Fibroblast of pulmonary artery (primary cell): ENCODE results near the gene GHRL.

Experiments used
- DNase-seq: peaks from one replicate; pipeline ENCODE4 v3.0.0-alpha.2; 2010; ENCODE audit warnings: low read depth
- H3K4me3 ChIP-seq: replicated peaks from 2 replicates; pipeline ENCODE4 v1.5.1; 2011; ENCODE audit warnings: low read depth, mild to moderate bottlenecking, control low read depth, low read length, moderate library complexity
- TF ChIP-seq, protein P1 (sequence below): IDR thresholded peaks from 2 replicates; pipeline ENCODE4 v1.5.1; 2011; ENCODE audit warnings: mild to moderate bottlenecking, control low read depth, low read length, inconsistent platforms; ENCODE audit errors: missing control alignments

The GHRL gene

GRCh38 chr3:10259798-10260197, 32.9 kb downstream of the GHRL start:
- H3K4me3 ChIP-seq: no peak overlapping the region
- TF ChIP-seq, protein P1, sequence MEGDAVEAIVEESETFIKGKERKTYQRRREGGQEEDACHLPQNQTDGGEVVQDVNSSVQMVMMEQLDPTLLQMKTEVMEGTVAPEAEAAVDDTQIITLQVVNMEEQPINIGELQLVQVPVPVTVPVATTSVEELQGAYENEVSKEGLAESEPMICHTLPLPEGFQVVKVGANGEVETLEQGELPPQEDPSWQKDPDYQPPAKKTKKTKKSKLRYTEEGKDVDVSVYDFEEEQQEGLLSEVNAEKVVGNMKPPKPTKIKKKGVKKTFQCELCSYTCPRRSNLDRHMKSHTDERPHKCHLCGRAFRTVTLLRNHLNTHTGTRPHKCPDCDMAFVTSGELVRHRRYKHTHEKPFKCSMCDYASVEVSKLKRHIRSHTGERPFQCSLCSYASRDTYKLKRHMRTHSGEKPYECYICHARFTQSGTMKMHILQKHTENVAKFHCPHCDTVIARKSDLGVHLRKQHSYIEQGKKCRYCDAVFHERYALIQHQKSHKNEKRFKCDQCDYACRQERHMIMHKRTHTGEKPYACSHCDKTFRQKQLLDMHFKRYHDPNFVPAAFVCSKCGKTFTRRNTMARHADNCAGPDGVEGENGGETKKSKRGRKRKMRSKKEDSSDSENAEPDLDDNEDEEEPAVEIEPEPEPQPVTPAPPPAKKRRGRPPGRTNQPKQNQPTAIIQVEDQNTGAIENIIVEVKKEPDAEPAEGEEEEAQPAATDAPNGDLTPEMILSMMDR: no peak
- no peak for DNase-seq

DNA sequence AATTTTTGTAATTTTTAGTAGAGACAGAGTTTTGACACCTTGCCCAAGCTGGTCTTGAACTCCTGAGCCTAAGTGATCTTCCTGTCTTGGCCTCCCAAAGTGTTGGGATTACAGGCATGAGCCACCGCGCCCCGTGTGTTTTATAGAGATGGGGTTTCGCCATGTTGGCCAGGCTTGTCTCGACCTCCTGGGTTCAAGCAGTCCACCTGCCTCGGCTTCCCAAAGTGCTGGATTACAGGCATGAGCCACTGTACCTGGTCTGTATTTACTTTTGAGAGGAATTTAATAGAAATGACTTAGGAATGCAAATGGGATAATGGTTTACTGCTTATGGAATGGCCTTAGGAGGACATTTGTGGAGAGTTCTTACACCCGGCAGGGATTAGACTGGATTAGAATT, 33.7 kb downstream of the GHRL start:
- H3K4me3 ChIP-seq: no peak overlapping the region
- DNase-seq: no peak
- TF ChIP-seq, protein P1: no peak

DNA sequence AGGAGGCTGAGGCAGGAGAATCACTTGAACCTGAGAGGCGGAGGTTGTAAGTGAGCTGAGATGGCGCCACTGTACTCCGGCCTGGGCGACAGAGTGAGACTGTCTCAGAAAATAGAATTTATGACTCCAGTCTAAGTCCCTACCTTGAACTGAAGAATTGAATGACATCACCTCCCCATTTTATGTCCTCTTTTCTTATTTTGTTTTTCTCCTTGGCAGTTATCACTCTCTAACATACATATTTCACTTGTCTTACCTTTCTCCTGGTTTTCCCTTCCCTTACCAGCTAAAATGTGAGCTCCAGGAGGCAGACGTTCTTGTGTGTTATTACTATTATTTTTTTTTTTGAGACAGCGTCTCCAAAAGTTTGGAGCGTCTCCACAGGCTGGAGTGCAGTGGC, 36.9 kb downstream of the GHRL start:
- no peak for DNase-seq
- TF ChIP-seq, protein P1: no peak
- no peak overlapping the region for H3K4me3 ChIP-seq

DNA sequence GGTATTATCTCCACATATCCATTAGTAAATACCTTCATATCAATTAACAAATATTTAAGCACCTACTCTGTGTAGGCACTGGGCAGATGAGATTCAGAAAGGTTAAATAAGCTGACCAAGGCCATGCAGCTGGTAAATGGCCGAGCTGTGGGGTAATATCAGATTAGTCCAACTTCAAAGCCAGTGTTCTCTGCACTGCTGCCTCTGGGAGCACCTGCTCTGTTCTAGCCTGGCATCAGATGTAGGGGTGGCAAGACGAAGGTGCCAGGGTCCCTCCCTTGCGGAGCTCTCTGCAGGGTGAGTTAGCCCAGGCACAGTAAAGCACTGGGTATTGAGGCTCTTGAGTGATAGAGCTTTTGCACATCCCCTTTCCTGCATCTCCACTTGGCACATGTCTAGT, 39.0 kb downstream of the GHRL start:
- no peak overlapping the region for H3K4me3 ChIP-seq
- TF ChIP-seq, protein P1: no peak
- DNase-seq: no peak

- DNase-seq: no peak
- peak overlapping the region; percentile 87 for H3K4me3 ChIP-seq
- TF ChIP-seq, protein P1: no peak
Measured at GRCh38 chr3:10251006-10251405, 41.7 kb downstream of the GHRL start.

DNA sequence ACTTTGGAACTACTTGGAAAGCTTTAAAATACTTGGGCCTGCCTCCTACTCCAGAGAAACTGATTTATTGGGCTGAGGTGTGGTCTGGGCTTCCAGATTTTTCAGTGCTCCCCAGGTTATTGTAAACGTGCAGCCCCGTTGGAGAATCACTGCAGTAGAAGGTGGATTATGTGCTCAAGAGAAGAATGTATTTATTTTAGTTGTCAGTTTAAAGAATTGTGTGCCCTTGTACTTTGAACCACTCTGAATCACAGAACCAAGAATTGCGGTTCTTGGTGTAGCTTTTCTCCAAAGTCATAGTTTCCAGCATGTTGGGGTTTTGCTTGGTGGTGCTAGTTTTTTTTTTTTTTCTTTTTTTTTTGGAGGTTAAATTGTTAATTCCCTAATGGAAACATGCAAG, 42.9 kb downstream of the GHRL start:
- no peak for DNase-seq
- TF ChIP-seq, protein P1: no peak
- peak overlapping the region; percentile 87 for H3K4me3 ChIP-seq

GRCh38 chr3:10248984-10249748, 43.6 kb downstream of the GHRL start:
- DNase-seq: no peak
- TF ChIP-seq, protein P1: no peak
- peak overlapping the region; percentile 87 for H3K4me3 ChIP-seq
